Endodermal cell (in vitro differentiated cells): ENCODE results near the gene RGS11. TPM values are rescaled to one million over a fixed set of nuclear protein-coding genes. Genes with fewer than 3 reads are reported as not detected.

Source experiments
- DNase-seq: peaks from one replicate; pipeline ENCODE4 v3.0.0-alpha.2; 2017
- H3K27ac ChIP-seq: 2 replicates; pipeline ENCODE4 v1.5.1; 2013; ENCODE audit warnings: mild to moderate bottlenecking, low read depth, low read length, moderate library complexity
- H3K27me3 ChIP-seq: 2 replicates; pipeline ENCODE4 v1.6.1; 2013; ENCODE audit warnings: mild to moderate bottlenecking, low read length, moderate library complexity; ENCODE audit not compliant: insufficient read depth, control insufficient read depth, poor library complexity, severe bottlenecking
- H3K36me3 ChIP-seq: 2 replicates; pipeline ENCODE4 v1.7.0; 2013; ENCODE audit warnings: mild to moderate bottlenecking, low read length, moderate library complexity; ENCODE audit not compliant: control insufficient read depth, insufficient read depth
- H3K4me1 ChIP-seq: one replicate; pipeline ENCODE4 v1.7.0; 2013; ENCODE audit warnings: low read length; ENCODE audit not compliant: control insufficient read depth, insufficient read depth
- H3K4me3 ChIP-seq: 2 replicates; pipeline ENCODE4 v1.5.1; 2013; ENCODE audit warnings: mild to moderate bottlenecking, low read length, moderate library complexity
- H3K9ac ChIP-seq: 2 replicates; pipeline ENCODE4 v1.6.1; 2013; ENCODE audit warnings: mild to moderate bottlenecking, low read length, moderate library complexity; ENCODE audit not compliant: poor library complexity, severe bottlenecking; ENCODE audit errors: extremely low read depth
- H3K9me3 ChIP-seq: 2 replicates; pipeline ENCODE4 v1.6.1; 2013; ENCODE audit warnings: mild to moderate bottlenecking, low read length, moderate library complexity; ENCODE audit not compliant: control insufficient read depth
- H3K27ac Mint-ChIP-seq: 2 replicates; pipeline ENCODE4 v1.8.0; 2020; ENCODE audit warnings: mixed read lengths
- H3K27me3 Mint-ChIP-seq: 2 replicates; pipeline ENCODE4 v1.8.0; 2021; ENCODE audit warnings: mild to moderate bottlenecking, mixed read lengths; ENCODE audit not compliant: insufficient read depth
- H3K36me3 Mint-ChIP-seq: 2 replicates; pipeline ENCODE4 v1.8.0; 2020; ENCODE audit warnings: low read depth, mixed read lengths
- H3K4me1 Mint-ChIP-seq: 2 replicates; pipeline ENCODE4 v1.8.0; 2020; ENCODE audit warnings: mixed read lengths
- H3K4me3 Mint-ChIP-seq: 2 replicates; pipeline ENCODE4 v1.8.0; 2020; ENCODE audit warnings: mild to moderate bottlenecking, moderate library complexity, mixed read lengths
- H3K9me3 Mint-ChIP-seq: 2 replicates; pipeline ENCODE4 v1.8.0; 2020; ENCODE audit warnings: mild to moderate bottlenecking, mixed read lengths
- WGBS, 2 experiments: methylation state at CpG; one replicate each; pipeline versions ENCODE4 v1.1.5 to v1.1.7; 2013; ENCODE audit warnings: missing lambda C conversion rate in 2 of 2, mixed read lengths in 1 of 2; ENCODE audit not compliant: insufficient coverage in 1 of 2, insufficient read length in 1 of 2; 5-methylcytosine and 5-hydroxymethylcytosine counted together
- long read RNA-seq, 4 experiments: library from polyadenylated mRNA in 2 of 4; library from RNA in 1 of 4; library from capped mRNA in 1 of 4; stranded (forward) in 3 of 4; unstranded in 1 of 4; transcript quantifications; one replicate each; pipeline ENCODE4 v2.0.0, GENCODE V29; 2020 to 2021; ENCODE audit warnings: inconsistent platforms in 1 of 4
- polyA plus RNA-seq, 2 experiments: library from polyadenylated mRNA; stranded (reverse); fragments of 50-300 nt; gene quantifications; one replicate each; pipeline ENCODE4 v1.2.3, GENCODE V29; 2013
- total RNA-seq, 2 donors: library from RNA; stranded (reverse); fragmentation: NEBNext Ultra II Directional in 1 of 2; extraction: Animal tissue kit (Norgen Biotek cat#: 25700) in 1 of 2; gene quantifications; 2 replicates in 1 of 2; 3 replicates in 1 of 2; pipeline ENCODE4 v1.2.1, GENCODE V29; 2021
- TF ChIP-seq, protein P1 (sequence below): fragments of 200-600 bp; sonication (generic); conservative IDR thresholded peaks from 2 replicates; pipeline ENCODE4 v1.5.0; 2021; ENCODE audit warnings: antibody characterized with exemption, mild to moderate bottlenecking

RGS11 gene
- total RNA-seq, result 1 to 10 TPM; 2.0 to 7.8 TPM
- polyA plus RNA-seq (2013, experiment 1 of 2), result 3.0 TPM
- polyA plus RNA-seq (2013, experiment 2 of 2), result 1.5 TPM
- long read RNA-seq, experiment 1, result 0 reads
- long read RNA-seq, experiment 2, partial matches to known transcripts, result 0 of 5 reads
- long read RNA-seq, experiment 2, other reads (novel, unspliced or antisense), result 3 of 5 reads
- long read RNA-seq, experiment 3, partial matches to known transcripts, result 3 of 8 reads
- long read RNA-seq, experiment 3, other reads (novel, unspliced or antisense), result 3 of 8 reads
- long read RNA-seq, experiment 4, result 0 reads

DNA sequence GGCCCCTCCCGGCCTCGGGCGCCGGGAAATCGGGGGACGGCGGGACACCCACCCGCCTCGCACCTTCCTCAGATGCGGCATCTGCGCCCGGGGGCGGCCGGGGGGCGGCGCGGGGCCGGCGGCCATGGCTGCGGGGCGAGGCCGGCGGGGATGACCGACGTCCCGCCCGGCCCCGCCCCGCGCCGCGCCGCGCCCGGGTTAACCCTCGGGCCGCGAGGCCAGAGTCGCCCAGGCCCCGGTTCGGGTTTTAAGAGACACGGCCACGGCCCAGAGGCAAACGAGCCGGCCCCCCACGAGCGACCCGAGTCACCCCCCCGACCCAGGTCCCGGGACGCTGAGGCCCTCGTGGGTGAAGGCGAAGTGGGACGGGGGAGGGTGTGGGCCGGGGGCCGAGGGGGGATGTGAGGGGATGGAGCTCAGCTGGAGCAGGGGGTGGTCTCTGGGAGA, at the start of gene RGS11:
Gene RGS11, minus strand, starts transcription at position 159 of the 447 bp plus-strand sequence. Its CDS starts 33 bp downstream, at position 126.
- Histone ChIP-seq H3K27ac (no peak within 1 kb of the TSS), H3K9ac (no peak within 1 kb of the TSS), H3K36me3 (no peaks in the 10 kb centered on the region), H3K4me1 (no peaks in the 10 kb centered on the region), H3K4me3 (no peak within 1 kb of the TSS), H3K9me3 (no peaks in the 10 kb centered on the region), H3K27me3 (peaks cover 27% of the 10 kb centered on the region)
- no peaks in the 10 kb centered on the region for H3K4me1 Mint-ChIP-seq
- 12% methylated on average over 56 of the region's 56 CpGs; no CpG with 5 or more reads in 1 of the 2 experiments for WGBS, 2 experiments
- TF ChIP-seq, protein P1, sequence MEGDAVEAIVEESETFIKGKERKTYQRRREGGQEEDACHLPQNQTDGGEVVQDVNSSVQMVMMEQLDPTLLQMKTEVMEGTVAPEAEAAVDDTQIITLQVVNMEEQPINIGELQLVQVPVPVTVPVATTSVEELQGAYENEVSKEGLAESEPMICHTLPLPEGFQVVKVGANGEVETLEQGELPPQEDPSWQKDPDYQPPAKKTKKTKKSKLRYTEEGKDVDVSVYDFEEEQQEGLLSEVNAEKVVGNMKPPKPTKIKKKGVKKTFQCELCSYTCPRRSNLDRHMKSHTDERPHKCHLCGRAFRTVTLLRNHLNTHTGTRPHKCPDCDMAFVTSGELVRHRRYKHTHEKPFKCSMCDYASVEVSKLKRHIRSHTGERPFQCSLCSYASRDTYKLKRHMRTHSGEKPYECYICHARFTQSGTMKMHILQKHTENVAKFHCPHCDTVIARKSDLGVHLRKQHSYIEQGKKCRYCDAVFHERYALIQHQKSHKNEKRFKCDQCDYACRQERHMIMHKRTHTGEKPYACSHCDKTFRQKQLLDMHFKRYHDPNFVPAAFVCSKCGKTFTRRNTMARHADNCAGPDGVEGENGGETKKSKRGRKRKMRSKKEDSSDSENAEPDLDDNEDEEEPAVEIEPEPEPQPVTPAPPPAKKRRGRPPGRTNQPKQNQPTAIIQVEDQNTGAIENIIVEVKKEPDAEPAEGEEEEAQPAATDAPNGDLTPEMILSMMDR, result no peak
- no peaks in the 10 kb centered on the region for H3K36me3 Mint-ChIP-seq
- H3K9me3 Mint-ChIP-seq, result no peaks in the 10 kb centered on the region
- DNase-seq, result no peak
- peaks cover 29% of the 10 kb centered on the region for H3K27me3 Mint-ChIP-seq
- H3K27ac Mint-ChIP-seq, result no peak within 1 kb of the TSS
- H3K4me3 Mint-ChIP-seq, result peak within 1 kb of the TSS; percentile 52

DNA sequence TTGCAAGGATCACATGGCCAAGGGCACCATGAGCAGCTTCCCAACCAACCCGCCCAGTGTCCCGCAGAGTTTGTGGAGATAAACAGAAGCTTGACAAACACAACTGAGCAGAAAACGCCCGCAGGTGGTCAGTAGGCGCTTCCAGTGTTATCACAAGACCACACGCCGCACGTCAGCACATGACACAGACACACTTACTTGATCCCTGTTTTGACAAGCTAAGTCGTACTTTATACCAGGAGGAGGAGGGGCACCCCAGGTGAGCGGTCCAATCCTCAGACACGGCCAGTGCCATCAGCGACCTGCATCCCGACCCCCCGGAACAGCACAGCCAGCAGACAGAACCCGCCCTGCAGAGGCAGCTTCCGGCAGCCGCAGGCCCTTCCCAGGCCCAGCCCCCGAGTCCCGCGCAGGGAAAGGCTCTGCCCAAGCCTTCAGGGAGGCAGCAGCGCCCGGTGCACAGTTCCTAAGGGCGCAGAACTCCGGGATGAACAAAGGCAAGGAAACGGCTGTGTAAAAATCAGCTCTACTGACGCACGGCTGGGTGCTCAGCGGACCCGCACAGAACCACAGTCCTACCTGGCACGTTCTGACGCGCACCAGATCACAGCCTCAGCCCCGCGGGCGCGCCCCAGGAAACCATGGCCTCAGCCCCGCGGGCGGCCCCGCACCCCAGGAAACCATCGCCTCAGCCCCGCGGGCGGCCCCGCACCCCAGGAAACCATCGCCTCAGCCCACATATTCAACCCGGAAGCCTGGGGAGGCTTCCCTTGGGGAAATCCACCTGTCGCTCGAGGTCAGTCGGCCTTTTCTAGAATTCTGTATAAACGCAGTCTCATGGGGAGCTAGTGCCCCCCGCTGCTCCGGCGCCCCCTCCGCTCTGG, 48.9 kb upstream of the RGS11 start:
- TF ChIP-seq, protein P1, result no peak
- H3K4me3 Mint-ChIP-seq, result no peak overlapping the region
- H3K27ac ChIP-seq, result no peak overlapping the region
- no peaks in the 10 kb centered on the region for H3K27me3 ChIP-seq
- peaks cover 7% of the 10 kb centered on the region for H3K36me3 ChIP-seq
- H3K27ac Mint-ChIP-seq, result peak overlapping the region; percentile 69
- no peak for DNase-seq
- H3K36me3 Mint-ChIP-seq, result peaks cover 9% of the 10 kb centered on the region
- H3K4me1 Mint-ChIP-seq, result peaks cover 16% of the 10 kb centered on the region
- no peaks in the 10 kb centered on the region for H3K4me1 ChIP-seq
- no peaks in the 10 kb centered on the region for H3K27me3 Mint-ChIP-seq
- no peak overlapping the region for H3K9ac ChIP-seq
- H3K4me3 ChIP-seq, result no peak overlapping the region
- H3K9me3 ChIP-seq, result no peaks in the 10 kb centered on the region
- no peaks in the 10 kb centered on the region for H3K9me3 Mint-ChIP-seq
- 90 to 92% methylated on average over 38 to 55 of the region's 55 CpGs for WGBS, 2 experiments

DNA sequence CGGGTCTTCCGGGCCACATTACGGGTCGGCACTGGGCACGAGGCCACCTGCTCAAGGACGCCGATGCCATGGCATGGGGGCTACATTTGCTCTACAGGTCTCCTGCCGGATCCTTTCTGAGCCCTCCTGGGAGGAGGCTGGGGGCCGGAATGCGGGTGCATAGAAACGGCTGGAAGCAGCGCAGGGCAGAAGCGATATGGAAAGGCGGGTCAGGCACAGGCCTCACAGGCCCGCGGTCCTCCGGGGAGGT, 48.4 kb upstream of the RGS11 start:
- Mint-ChIP-seq H3K4me3 (no peak overlapping the region), H3K9me3 (no peaks in the 10 kb centered on the region), H3K27me3 (no peaks in the 10 kb centered on the region), H3K36me3 (peaks cover 12% of the 10 kb centered on the region), H3K27ac (peak overlapping the region; percentile 69), H3K4me1 (peaks cover 17% of the 10 kb centered on the region)
- no peak for DNase-seq
- Histone ChIP-seq H3K4me3 (no peak overlapping the region), H3K9ac (no peak overlapping the region), H3K4me1 (no peaks in the 10 kb centered on the region), H3K27me3 (no peaks in the 10 kb centered on the region), H3K9me3 (no peaks in the 10 kb centered on the region), H3K27ac (no peak overlapping the region), H3K36me3 (peaks cover 13% of the 10 kb centered on the region)
- TF ChIP-seq, protein P1, result peak; percentile 0
- WGBS, 2 experiments, result 89 to 92% methylated on average over 12 to 17 of the region's 17 CpGs
